AG09319 (cell line): ENCODE data around the gene BAIAP2L2.
"Not testable (repeated sequence)": the region's sequence is repeated elsewhere in the genome, so short reads cannot be mapped to it uniquely, and the experiment has no call there.

Source experiments
- DNase-seq: peaks from one replicate; pipeline ENCODE4 v3.0.0-alpha.2; 2010; ENCODE audit warnings: low read depth; ENCODE audit errors: extremely low read depth
- TF ChIP-seq, protein P1 (sequence below): IDR thresholded peaks from 2 replicates; pipeline ENCODE4 v1.5.1; 2011; ENCODE audit warnings: low read depth, mild to moderate bottlenecking, inconsistent platforms, low read length, moderate library complexity

BAIAP2L2 gene

DNA sequence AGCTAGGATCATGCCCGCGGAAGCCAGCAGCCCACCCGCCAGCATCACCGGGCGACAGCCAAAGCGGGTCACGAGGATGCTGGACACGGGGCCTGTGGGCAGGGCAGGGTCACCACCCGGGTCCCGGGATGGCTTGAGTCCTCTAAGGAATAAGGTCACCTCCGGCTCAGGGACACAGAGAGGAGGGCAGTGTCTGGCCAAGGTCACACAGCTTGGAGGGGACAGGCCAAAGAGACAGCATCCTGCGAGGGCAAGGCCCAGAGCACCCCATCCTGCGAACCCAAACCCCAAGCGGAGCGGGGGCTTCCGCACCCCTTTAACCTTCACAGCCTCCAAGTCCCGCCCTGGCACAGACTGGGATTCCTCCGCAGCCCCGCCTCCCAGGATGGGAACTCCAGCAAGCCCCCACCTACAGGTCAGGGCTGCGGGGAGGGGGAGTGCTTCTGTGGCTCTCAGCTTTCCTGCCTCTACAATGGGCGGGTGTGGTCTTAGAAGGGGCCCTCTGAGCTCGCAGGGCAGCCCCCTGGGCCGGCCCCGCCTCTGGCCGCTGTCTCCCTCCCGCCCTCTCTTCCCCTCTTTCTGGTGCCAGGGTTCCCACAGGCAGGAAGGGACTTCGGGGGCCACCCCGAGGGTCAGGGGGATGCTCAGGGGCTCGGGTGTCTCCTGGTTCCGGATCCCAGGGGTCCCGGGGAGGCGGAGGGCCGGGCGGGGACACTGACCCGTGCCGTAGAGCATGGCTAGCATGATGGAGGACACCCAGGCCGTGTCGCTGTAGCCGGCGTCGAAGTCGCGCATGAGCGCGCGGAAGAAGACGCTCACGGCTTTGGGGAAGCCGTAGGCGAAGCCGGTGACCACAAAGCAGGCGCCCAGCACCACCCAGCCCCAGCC is 28.3 kb downstream of the BAIAP2L2 start:
- TF ChIP-seq, protein P1, sequence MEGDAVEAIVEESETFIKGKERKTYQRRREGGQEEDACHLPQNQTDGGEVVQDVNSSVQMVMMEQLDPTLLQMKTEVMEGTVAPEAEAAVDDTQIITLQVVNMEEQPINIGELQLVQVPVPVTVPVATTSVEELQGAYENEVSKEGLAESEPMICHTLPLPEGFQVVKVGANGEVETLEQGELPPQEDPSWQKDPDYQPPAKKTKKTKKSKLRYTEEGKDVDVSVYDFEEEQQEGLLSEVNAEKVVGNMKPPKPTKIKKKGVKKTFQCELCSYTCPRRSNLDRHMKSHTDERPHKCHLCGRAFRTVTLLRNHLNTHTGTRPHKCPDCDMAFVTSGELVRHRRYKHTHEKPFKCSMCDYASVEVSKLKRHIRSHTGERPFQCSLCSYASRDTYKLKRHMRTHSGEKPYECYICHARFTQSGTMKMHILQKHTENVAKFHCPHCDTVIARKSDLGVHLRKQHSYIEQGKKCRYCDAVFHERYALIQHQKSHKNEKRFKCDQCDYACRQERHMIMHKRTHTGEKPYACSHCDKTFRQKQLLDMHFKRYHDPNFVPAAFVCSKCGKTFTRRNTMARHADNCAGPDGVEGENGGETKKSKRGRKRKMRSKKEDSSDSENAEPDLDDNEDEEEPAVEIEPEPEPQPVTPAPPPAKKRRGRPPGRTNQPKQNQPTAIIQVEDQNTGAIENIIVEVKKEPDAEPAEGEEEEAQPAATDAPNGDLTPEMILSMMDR, result no peak
- DNase-seq, result no peak

DNA sequence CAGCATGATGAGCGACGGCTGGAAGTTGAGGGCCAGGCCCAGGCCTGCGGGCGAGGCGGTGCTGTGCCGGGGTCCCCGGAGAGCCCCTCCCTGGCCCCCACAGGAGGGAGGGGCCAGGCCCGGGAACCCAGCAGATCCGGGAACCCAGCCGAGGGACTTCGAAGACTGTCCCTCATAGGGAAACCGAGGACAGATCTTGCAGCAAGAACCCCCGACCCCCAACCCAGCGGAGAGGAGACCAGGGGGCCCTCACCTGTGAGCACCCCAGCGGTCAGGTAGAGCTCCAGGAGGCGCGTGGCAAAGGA is 28.9 kb downstream of the BAIAP2L2 start:
- TF ChIP-seq, protein P1, result no peak
- DNase-seq, result no peak

DNA sequence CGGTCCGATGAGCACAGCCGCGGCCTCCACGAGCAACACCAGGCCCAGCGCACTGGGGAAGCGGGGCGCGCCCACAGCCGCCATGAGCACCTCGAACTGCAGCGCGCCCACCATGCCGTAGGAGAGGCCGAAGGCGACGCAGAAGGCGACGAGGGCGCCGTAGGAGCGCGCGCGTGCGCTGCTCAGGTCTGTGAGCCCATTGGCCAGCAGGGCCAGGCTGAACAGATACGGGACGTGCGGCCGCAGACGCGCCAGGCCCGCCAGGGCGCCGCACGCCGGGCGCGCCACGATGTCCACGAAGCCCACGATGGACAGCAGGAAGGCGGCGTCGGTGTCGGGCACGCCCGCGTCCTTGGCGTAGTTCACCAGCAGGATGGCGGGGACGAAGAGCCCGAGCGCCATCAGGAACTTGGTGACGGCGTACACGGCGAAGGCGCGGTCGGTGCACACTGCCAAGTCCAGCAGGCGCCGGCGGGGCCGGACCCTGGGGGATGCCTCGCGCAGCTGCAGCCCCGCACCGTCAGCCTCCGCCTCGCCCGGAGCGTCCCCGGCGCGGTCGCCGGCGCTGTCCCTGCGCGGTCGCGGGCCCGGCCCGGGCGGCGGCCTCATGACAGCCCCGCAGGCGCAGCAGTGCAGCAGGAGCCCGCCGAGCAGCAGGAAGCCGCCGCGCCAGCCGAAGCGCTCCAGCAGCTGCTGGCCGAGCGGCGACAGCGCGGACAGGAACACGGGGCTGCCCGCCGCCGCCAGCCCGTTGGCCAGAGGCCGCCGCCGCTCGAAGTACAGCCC is 29.4 kb downstream of the BAIAP2L2 start:
- no peak for DNase-seq
- TF ChIP-seq, protein P1, result no peak

DNA sequence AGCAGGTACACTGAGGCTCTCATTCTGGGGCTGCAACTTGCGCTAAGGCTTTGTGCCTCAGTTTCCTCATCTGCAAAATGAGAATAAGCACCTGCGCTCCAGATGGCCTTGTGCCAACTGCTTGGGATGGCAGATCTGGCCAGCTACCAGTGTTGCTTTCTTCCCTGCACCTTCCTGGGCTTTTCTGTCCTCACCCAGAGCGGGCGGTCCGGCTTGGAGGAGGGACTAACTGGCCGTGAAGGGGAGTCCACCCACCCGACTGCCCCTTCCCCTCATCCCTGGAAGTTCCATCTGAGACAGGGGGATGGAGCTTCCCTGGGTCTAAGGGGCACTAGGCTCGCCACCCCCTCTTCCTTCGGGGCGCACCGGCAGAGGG is 30.0 kb downstream of the BAIAP2L2 start:
- TF ChIP-seq, protein P1, result no peak
- no peak for DNase-seq

DNA sequence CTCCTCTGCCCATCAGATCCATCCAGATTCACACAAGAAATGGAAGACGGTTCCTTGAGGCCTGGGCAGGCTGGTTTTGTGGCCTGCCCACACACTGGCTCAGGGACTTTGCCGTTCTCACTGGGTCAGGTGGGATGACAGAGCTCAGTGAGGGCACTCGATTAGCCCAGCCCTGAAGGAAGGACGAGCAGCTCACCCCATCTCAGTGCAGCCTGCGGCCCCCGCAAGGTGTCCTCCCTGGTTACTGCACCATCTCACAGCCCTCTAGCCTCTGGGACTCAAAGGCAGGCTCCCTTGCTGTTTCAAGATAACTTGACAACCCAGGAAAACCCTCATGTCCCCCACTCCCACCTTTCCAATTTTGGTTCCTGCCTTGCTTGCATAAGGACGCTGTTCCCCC is 30.7 kb downstream of the BAIAP2L2 start:
- no peak for DNase-seq

DNA sequence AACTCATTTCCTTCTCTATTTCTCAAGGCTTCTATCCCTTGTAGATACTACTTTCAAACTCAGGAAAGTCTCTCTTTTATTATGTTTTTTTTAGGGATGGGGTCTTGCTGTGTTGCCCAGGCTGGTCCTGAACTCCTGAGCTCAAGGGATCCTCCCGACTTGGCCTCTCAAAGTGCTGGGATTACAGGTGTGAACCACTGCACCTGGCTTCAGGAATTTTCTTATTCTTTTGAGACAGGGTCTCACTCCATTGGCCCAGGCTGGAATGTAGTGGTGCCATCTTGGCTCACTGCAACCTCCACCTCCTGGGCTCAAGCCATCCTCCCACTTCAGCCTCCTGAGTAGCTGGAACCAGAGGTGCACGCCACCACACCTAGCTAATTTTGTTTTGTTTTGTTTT is 31.3 kb downstream of the BAIAP2L2 start:
- DNase-seq, result not testable (repeated sequence)

More for the DNA sequence above, 30.7 kb downstream of the BAIAP2L2 start:
- TF ChIP-seq, protein P1, result no peak

DNA sequence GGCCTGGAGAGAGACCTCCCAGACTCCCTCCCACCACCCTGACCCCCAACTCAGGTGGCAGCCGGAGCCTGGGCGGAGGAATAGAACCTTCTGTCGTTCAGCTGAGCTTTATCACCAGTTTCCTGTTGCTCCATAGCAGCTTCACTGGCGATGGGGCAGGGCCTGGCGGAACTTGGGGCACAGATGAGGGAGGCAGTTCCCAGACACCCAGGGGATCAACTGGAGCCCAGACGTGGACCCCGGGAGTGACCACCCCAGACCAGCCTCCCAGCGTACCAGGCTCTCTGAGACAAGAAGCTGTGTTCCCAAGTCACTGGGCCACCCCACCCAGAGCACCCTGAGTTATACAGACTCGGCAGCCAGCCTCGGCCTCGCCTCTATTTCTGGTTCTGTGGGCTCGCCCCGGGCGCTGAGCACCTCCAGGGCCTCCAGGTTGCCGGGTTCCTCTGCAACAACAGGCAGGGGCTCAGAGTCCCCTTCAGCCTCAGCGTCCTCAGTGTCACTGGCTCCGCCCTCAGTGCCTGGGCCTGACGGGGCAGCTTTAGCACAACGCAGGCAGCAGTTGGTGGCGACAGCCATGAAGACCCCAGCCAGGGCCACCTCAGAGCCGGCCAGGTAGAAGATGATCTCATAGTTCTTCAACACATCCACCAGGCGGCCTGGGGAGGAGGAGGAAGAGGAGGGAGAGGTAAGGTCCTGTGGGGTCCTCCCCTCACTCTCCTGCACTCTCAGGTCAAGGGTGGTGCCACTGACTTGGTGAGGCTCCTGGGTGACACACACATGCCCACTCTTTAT is 32.2 kb downstream of the BAIAP2L2 start:
- DNase-seq, result no peak
- TF ChIP-seq, protein P1, result no peak
